ENCODE measurements around the gene LCE2C.
"Not testable (repeated sequence)": the region's sequence is repeated elsewhere in the genome, so short reads cannot be mapped to it uniquely, and the experiment has no call there.

LCE2C gene, protein sequence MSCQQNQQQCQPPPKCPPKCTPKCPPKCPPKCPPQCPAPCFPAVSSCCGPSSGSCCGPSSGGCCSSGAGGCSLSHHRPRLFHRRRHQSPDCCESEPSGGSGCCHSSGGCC

DNA sequence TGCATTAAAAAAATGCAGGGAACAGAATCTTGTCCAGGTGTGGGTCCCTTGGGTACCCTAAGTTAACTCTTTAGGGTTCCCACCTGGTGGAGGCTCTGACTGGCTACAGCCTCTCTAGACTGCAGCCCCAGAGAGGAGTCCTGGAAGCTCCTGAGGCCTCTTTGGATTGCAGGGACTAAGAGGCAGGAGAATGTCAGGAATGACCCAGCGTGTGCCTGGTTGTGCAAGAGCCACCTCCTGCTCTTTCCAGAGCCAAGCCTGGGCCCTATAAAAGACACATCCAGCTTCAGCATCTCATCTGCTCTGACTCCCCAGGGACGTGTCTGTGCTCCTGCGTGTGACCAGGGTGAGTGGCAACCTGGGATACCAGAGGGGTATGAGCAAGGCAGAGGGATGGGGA, at the start of gene LCE2C:
Gene LCE2C, plus strand, starts transcription at position 297 of the 400 bp plus-strand sequence. CDS start 737 bp downstream, outside the sequence.
- not testable (repeated sequence) for DNase-seq

DNA sequence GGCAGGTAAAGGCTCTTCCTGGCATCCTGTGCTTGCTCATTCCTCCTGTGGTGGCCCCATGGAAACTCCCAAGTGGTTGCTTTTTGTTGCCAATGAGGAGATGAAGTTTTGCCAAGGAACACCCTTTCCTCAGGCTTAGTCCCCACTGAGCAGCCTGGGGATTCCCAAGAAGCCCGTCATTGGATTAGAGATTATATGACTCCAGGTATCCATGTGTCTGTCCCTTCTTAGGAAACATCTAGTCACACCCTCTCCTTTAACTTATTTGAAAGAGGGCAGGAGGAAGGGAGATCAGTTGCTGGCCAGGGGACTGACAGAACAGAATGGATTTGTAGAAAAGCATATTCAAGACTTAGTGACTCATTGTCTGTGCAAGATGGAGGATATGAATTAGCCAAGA, 48.3 kb upstream of the LCE2C start:
- DNase-seq: no peak

DNA sequence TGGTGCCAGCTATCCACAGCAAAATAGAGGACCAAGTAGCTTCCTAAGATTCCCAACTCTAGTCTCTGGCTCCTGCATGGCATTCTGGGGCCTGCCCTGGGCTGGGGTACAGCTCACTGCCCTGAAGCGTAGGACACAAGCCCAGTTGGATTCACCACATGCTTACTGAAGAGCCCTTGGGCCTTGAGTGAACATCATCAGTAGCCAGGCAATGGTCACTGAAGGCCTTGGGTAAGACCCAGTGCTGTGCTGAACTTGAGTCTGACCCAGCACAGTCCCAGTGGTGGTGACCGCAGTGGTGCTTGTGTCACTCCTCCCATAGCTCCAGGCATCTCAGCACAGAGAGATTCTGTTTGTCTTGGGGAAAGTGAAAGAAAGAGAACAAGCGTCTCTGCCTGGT, 44.5 kb upstream of the LCE2C start:
- no peak for DNase-seq

DNA sequence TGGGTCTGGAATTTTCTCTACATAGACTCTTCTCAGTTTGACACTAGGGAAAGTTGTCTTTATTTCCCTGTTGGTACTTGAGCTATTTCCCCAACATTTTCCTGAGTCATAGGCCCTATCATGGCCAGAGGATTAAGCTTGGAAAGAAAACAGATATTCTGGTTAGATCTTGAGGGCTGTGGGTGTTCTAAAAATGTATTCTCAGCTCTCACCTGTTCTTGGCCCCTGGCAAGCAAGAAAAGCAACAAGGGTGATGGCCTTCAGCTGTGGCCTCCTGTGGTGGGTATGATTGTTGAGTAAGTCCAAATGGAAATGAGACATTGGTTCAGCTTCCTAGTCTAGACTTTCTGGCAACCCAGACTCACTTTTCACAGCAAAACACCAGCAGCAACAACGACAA, 34.7 kb upstream of the LCE2C start:
- DNase-seq: no peak

DNA sequence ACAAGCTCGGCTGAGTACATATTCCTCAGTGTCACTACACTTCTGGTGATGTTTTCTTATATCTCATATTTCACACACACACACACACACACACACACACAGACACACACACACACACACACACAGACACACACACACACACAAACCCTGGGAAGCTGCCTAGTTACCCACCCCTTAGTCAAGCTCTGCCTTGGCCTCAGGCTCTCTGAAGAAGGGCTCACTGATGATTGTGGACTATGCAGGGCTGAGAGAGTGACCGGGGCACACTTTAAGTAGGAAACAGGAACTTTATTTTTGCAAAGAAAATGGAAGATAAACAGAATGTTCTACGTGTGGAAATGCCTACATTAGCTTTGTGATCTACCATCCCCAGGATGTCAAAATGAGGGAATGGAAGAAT, 31.1 kb upstream of the LCE2C start:
- no peak for DNase-seq

DNA sequence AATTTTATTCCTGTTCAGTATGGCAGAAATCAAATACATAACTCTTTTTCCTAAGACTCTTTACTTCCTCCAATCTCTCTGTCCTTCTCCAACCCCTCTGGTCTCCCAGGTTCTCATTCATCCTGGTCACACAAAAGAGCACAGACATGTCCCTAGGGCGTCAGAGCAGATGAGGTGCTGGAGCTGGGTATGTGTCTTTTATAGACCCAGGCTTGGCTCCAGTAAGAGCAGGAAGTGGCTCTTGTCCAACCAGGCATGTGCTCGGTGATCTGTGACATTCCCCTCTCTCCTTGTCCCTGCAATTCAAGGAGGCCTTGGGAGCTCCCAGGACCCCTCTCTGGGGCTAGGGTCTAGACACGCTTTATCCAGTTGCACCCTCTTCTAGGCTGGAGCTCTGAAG, 29.9 kb upstream of the LCE2C start:
- no peak for DNase-seq

DNA sequence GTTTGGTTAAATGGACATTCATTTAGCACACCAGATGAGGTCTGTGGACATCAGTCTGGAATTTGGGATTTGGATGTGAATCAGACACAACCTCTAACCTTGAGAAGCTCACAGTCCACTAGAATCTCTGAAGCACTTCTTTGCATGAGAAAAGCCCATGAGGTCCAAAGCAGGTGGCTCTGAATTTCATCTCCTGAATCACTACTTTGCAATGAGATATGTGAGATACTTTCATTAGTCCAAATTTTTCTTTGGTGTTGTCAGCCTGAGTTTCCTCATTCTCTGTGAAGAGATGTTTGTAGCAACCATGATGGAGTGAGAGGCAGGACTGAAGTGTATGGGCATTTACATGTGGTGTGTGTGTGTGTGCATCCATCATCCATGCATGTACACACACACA, 28.4 kb upstream of the LCE2C start:
- no peak for DNase-seq

DNA sequence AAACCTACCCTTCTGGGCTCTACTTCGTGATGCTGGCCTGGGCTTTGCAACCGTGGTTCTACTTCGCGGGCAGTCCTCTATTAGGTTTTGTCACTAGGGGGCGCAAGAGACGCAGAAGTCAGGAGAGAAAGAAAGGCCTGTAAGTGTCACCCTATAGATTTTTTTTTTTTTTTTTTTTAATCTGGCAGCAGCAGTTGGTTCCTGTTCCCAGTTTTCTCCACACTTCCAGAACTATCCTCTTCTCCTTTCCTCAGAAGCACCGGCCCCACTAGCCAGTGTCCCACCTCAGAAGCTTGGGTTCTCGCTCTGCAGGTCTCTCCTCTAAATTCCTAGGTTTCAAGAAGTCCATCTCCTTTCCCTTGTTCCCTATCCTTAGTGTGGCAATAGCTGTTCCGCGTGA, 21.0 kb upstream of the LCE2C start:
- DNase-seq: peak; percentile 5

DNA sequence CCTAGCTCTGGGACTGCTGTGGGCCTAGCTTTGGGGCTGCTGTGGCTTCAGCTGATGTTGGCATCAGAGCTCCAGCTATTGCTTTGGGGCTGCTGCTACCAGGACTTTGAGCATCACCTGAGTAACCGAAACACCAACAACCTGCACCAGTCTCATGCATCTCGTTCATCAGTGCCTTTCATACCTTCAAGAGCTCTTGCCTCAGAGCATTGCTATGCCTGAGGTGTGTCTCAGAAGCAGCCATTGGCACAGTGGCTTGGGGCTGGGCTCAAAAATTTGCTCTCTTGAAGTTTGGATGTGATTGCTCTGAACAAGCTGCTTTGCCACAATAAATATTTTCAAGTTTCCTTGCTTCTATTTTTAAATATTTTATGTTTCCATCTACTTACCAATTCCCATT, 18.6 kb upstream of the LCE2C start:
- no peak for DNase-seq

DNA sequence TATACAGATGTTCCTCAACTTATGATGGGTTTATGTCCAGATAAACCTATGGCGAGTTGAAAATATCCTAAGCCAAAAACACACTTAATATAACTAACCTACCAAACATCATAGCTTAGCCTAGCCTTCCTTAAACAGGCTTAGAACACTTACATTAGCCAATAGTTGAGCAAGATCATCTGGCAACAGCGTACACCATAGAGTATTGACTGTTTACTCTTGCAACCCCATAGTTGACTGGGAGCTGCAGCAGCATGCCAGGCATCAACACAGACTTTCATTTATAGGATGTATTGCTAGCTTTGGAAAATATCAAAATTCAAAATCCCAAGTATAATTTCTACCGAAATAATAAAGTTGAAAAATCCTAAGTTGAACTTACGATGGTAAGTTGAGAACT, 17.4 kb upstream of the LCE2C start:
- no peak for DNase-seq

DNA sequence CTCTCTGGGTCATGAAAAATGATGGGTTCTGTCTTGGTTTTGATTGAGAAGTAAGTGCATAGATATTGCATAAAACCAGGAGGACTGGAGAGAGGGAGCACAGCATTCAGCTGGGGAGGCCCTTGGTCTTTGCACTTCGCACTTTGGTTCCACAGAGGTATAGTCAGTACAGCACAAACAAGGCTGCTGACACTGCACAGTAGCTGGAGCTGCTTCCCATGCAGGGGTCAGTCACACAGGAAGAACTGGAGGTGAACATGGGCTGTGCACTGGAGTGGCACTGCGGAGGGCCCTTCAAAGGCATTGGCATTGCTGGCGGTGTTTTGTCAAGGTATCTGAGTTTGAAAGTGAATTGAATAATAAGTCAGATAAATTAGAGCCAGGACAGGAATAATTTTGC, 16.4 kb upstream of the LCE2C start:
- DNase-seq: no peak

DNA sequence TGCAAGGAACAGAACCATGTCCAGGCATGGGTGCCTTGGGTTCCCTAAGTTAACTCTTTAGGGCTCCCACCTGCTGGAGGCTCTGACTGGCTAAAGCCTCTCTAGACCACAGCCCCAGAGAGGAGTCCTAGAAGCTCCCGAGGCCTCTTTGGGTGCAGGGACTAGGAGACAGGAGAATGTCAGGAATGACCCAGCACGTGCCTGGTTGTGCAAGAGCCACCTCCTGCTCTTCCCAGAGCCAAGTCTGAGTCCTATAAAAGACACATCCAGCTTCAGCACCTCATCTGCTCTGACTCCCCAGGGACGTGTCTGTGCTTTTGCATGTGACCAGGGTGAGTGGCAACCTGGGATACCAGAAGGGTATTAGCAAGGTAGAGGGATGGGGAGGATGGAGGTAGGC, 12.0 kb upstream of the LCE2C start, which contains the start of gene LCE2D:
Gene LCE2D, plus strand, starts transcription at position 283 of the 400 bp plus-strand sequence. CDS start 726 bp downstream, outside the sequence.
- no peak for DNase-seq

DNA sequence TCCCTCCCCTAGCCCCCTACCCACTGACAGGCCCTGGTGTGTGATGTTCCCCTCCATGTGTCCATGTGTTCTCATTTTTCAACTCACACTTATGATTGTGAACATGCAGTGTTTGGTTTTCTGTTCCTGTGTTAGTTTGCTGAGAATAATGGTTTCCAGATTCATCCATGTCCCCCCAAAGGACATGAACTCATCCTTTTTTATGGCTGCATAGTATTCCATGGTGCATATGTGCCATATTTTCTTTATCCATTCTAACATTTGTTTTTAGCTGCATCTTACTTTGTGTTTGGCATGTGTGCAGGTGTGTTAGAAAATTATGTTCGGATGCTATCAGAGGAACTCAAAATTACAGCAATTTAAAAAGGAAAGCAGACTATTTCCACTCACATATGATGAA, 8.9 kb upstream of the LCE2C start:
- not testable (repeated sequence) for DNase-seq

DNA sequence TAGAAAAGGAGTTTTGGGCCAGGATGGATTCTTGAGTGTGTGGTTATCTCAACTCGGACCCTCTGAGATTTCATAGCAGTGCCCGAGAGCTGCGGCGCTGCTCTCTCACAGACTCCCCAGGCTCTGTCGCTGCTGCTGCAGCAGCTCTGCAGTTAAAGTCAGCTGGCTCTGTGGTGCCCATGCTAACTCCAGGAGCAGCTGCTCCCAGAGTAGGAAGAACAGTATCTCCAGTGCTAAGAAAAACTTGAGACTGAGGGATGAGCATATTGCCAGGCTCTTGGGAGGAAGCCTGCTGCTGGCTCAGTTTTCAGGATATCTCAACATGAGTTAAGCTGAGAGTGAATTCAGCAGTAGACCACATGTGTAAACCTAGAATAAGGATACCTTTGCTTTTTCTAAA, 7.4 kb upstream of the LCE2C start:
- DNase-seq: no peak

DNA sequence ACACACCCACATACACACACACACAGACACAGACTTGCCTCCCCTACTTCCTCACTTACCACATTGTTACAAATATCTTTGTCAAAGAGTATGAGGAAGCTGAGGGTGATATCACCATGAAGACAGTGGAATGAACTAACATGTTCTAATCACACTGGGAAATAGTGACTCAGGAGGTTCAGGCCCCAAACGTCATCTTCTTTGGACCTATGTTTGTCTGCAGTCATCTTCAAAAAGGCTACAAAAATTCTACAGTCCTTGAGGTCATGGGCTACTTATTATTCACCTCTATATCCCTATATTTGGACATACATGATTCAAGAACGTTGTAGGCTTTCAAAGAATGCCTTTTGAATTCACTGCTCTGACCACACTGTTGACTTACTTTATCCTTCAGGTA, 2.1 kb upstream of the LCE2C start:
- DNase-seq: no peak

DNA sequence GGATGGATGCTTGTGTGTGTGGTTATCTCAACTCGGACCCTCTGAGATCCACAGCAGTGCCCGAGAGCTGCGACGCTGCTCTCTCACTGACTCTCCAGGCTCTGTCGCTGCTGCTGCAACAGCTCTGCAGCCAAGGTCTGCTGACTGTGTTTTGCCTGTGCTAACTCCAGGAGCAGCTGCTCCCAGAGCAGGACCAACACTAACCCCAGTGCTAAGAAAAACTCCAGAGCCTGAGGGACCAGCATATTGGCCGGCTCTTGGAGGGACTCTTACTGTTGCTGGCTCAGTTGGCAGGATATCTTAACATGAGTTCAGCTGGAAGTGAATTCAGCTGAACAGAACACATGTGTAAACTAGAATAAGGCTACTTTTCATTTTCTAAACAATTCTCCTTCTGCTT, 4.4 kb downstream of the LCE2C start:
- no peak for DNase-seq

DNA sequence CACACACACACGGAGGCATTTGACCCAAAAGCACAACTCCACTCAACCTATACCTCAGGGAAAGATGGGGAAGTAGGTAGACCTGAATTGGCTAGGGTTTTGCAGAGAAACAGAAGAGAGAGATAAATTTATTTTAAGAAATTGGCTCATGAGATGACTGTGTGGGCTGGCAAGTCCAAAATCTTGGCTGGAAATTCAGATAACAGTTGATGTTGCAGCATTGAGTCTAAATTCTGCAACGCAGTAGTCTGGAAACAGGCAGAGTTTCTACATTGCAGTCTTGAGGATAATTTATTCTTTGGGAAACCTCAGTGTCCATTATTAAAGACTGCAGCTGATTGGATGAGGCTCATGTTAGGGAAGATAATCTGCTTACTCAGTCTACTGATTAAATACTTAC, 6.5 kb downstream of the LCE2C start:
- DNase-seq: no peak

DNA sequence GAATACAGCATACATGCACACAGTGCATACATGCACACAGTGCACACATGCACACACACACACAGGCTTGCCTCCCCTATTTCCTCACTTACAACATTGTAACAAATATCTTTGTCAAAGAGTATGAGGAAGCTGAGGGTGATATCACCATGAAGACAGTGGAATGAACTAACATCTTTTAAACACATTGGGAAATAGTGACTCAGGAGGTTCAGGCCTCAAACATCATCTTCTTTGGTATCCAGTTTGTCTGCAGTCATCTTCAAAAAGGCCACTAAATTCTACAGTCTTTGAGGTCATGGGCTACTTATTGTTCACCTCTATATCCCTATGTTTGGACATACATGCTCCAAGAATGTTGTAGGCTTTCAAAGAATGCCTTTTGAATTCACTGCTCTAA, 8.8 kb downstream of the LCE2C start:
- DNase-seq: no peak

DNA sequence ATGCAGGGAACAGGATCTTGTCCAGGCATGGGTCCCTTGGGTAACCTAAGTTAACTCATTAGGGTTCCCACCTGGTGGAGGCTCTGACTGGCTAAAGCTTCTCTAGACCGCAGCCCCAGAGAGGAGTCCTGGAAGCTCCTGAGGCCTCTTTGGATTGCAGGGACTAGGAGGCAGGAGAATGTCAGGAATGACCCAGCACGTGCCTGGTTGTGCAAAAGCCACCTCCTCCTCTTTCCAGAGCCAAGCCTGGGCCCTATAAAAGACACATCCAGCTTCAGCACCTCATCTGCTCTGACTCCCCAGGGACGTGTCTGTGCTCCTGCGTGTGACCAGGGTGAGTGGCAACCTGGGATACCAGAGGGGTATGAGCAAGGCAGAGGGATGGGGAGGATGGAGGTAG, 10.7 kb downstream of the LCE2C start, which contains the start of gene LCE2B:
Gene LCE2B, plus strand, starts transcription at position 301 of the 400 bp plus-strand sequence. CDS start 721 bp downstream, outside the sequence.
- DNase-seq: not testable (repeated sequence)

DNA sequence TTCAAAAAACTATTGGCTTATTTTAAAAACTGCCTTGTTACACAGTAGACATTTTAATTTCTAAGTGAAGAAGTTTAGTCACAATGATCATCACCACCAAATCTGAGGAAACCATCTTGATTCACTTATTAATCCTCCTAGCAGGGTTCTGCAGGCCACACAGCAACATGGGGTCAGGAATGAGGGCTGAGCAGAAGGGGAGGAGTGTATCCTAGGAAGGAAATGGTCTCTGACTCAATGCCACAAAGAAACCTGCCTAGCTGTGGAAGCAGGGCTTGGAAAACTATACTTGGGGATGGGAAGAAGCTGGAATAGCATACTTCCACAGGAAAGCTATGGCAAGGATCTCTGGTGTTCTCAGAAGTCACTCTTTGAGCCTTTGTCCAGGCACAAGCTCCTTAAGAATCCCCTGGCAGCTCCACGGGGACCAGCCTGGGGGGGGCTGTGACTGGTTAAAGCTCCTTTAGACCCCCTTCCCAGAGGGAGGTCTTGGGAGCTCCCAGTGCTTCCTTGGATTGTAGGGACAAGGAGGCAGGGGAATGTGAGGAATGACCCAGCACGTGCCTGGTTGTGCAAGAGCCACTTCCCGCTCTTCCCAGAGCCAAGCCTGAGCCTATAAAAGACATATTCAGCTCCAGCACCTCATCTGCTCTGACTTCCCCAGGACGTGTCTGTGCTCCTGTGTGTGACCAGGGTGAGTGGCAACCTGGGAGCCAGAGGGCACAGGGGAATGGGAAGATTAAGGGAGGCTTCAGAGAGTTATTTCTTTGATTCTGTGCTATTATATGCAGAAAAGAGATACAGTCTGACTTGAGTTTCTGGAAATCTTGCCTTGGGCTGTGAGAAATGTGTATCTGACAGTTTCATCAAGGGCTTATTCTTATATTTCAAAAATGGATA, 22.9 kb downstream of the LCE2C start, which contains the start of gene LCE2A:
Gene LCE2A, plus strand, starts transcription at position 645 of the 900 bp plus-strand sequence. CDS start 557 bp downstream, outside the sequence.
- DNase-seq: no peak

DNA sequence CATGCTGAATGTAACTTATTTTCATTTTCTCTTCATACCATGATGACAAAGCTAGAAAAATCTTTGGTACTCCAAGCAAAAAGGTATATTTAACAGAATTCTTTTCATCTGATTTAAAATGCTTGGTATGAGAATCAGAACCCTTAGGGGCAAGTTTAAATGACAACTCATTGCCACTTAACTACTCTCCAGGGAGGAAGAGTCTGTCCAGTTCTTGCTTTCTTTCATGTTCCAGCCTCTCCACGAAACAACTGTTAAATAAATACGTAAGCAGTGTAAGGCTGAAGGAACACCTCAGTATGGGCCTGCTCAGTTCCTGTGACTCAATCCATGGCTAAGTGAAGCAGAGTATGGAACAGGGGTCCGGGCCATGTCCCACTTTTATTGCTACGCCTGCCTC, 24.7 kb downstream of the LCE2C start:
- no peak for DNase-seq

DNA sequence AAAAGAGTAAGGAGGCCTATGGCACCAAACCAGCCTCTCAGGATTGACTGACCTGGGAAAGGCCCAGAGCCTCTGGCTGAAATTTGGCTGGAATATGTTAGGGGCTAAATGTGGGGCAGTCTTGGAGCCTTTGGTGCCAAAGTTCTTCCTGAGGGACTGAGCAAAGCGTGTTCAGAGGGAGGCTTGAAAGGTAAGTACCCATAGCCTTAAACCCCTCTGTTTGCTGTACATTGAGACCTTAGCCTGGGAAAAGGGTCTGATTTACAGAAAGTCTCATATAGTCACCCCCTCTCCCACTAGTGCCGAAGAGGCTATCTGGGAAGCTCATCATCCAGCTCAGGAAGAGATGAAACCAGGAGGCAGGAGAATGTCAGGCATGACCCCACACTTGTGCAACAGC, 32.8 kb downstream of the LCE2C start, which contains the start of gene LCE4A:
Gene LCE4A, plus strand, starts transcription at position 301 of the 400 bp plus-strand sequence. CDS start 916 bp downstream, outside the sequence.
- DNase-seq: no peak

DNA sequence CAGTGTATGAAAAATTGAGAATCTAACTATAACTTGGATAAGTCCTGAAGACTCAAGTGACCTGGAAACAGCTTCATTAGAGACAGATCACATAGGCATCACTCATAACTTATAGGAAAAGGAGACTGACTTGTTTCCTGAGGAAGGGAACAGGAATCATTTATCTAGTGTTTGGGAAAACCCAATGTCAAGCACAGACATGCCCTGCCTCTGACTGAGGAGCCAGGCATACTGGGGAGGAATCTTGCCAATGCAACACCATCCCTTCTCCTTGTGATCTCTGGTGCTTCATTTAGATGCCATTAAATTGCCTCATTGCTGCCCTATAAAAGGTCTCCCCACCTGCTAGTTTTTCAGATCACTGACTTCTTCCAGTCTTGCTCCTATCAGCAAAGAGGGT, 43.2 kb downstream of the LCE2C start:
- no peak for DNase-seq

DNA sequence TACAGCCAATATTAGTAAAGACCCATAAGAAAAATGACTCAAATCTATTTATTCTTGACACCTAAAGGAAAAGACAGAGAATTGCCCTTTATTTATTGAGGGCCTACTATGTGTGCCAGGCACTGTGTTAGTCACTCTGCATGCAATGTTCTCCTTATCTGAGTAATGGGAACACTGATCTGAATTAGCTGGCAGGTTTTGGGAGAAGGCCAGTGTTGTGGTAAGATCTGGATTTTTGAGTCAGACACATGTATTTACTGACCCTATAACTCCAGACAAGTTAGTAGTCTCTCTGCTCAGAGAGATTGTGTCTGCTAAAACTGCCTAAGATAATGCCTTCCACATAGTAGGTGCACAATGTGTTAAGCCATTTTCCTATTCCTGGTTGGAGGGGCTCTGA, 50.2 kb downstream of the LCE2C start:
- no peak for DNase-seq

Measured in NCI-H2171 (cell line).